GM19099 (cell line): ENCODE results near the gene BTG3.

Experiments used
- POLR2A ChIP-seq: IDR thresholded peaks from 3 replicates; pipeline ENCODE4 v1.6.1; 2011; ENCODE audit warnings: low read depth; ENCODE audit not compliant: insufficient read length; ENCODE audit errors: extremely low read depth

BTG3 gene

GRCh38 chr21:17612565-17613241 is at the start of gene BTG3:
BTG3 (minus strand) TSS chr21:17612901; CDS start chr21:17609144, 3,757 bp downstream.
- peak; percentile 87 for TF ChIP-seq POLR2A

- no peak for TF ChIP-seq POLR2A
These were observed 48.2 kb upstream of the BTG3 start for GRCh38 chr21:17660862-17661261.

- TF ChIP-seq POLR2A, result no peak
These were observed 47.8 kb upstream of the BTG3 start for GRCh38 chr21:17660452-17660851.

GRCh38 chr21:17658931-17659330 is 46.2 kb upstream of the BTG3 start:
- TF ChIP-seq POLR2A, result no peak

- no peak for TF ChIP-seq POLR2A
These were observed 38.8 kb upstream of the BTG3 start for GRCh38 chr21:17651526-17651925.

GRCh38 chr21:17650292-17650691 is 37.6 kb upstream of the BTG3 start:
- no peak for TF ChIP-seq POLR2A

GRCh38 chr21:17646790-17647189 is 34.1 kb upstream of the BTG3 start:
- TF ChIP-seq POLR2A, result no peak

GRCh38 chr21:17644186-17644585 is 31.5 kb upstream of the BTG3 start:
- no peak for TF ChIP-seq POLR2A

- no peak for TF ChIP-seq POLR2A
These were observed 28.1 kb upstream of the BTG3 start for GRCh38 chr21:17640821-17641220.

- TF ChIP-seq POLR2A, result no peak
These were observed 24.0 kb upstream of the BTG3 start for GRCh38 chr21:17636711-17637110.

- TF ChIP-seq POLR2A, result no peak
These were observed 18.5 kb upstream of the BTG3 start for GRCh38 chr21:17631195-17631594.

- no peak for TF ChIP-seq POLR2A
These were observed 9.3 kb upstream of the BTG3 start for GRCh38 chr21:17622018-17622417.

- no peak for TF ChIP-seq POLR2A
These were observed 4.1 kb upstream of the BTG3 start for GRCh38 chr21:17616831-17617230.

- no peak for TF ChIP-seq POLR2A
These were observed 558 bp upstream of the BTG3 start for GRCh38 chr21:17613242-17613676.

- no peak for TF ChIP-seq POLR2A
These were observed 607 bp downstream of the BTG3 start for GRCh38 chr21:17612023-17612564.

- peak; percentile 33 for TF ChIP-seq POLR2A
These were observed 1.2 kb downstream of the BTG3 start for GRCh38 chr21:17611414-17612022.
